ENCODE data around the gene ARHGAP24.

DNA sequence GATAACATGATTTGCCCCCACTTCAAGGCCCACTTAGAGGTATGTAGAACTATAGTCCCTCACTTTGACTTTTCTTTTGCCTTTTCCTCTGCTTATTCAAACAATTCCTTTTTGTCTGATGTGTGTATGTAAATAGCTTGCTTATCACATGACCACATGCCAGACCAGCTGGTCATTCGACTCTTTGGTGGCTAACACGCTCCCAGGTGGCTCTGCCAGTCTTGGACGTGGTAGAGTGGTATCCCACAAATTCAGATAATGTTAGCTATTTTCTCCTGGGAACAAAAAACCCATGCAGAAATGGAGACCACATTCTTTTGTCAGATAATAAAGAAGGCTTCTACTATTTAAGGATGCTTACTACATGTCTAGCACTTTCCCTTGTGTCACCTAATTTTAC lies 47.9 kb downstream of the ARHGAP24 start:
- TF ChIP-seq POLR2AphosphoS5 (IDR thresholded peaks at IDR 0.05; ENCODE audit: low read depth, low read length) (no peak), SIN3A (IDR thresholded peaks at IDR 0.05; ENCODE audit: borderline replicate concordance, insufficient read depth, low read depth, low read length) (no peak)
- TF ChIP-seq, protein P1, sequence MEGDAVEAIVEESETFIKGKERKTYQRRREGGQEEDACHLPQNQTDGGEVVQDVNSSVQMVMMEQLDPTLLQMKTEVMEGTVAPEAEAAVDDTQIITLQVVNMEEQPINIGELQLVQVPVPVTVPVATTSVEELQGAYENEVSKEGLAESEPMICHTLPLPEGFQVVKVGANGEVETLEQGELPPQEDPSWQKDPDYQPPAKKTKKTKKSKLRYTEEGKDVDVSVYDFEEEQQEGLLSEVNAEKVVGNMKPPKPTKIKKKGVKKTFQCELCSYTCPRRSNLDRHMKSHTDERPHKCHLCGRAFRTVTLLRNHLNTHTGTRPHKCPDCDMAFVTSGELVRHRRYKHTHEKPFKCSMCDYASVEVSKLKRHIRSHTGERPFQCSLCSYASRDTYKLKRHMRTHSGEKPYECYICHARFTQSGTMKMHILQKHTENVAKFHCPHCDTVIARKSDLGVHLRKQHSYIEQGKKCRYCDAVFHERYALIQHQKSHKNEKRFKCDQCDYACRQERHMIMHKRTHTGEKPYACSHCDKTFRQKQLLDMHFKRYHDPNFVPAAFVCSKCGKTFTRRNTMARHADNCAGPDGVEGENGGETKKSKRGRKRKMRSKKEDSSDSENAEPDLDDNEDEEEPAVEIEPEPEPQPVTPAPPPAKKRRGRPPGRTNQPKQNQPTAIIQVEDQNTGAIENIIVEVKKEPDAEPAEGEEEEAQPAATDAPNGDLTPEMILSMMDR (IDR thresholded peaks at IDR 0.05) = no peak
